ENCODE data around the gene COL23A1. TPM values are rescaled to one million over a fixed set of nuclear protein-coding genes. Genes with fewer than 3 reads are reported as not detected.
"Not testable (repeated sequence)": the region's sequence is repeated elsewhere in the genome, so short reads cannot be mapped to it uniquely, and the experiment has no call there.

Gene COL23A1
- total RNA-seq, 2 experiments from 2014 or later: 0.10 to 0.18 TPM

GRCh38 chr5:178585421-178585820 lies 4.8 kb downstream of the COL23A1 start:
- H3K4me1 Mint-ChIP-seq; POLR2A ChIA-PET; H3K36me3 Mint-ChIP-seq (ENCODE audit: low read depth); H3K4me3 Mint-ChIP-seq; CTCF ChIA-PET; H3K9me3 Mint-ChIP-seq; H3K27ac Mint-ChIP-seq; DNase-seq: not testable (repeated sequence)
- peaks cover 33% of the 10 kb centered on the region for H3K27me3 Mint-ChIP-seq

- Mint-ChIP-seq H3K27me3 (peaks cover 23% of the 10 kb centered on the region), H3K36me3 (ENCODE audit: low read depth) (no peaks in the 10 kb centered on the region), H3K4me3 (no peak overlapping the region), H3K9me3 (no peaks in the 10 kb centered on the region), H3K4me1 (no peaks in the 10 kb centered on the region), H3K27ac (no peak overlapping the region)
- DNase-seq: no peak
- ChIA-PET CTCF (no interaction called here), POLR2A (no interaction called here)
These were observed 6.9 kb downstream of the COL23A1 start for GRCh38 chr5:178583279-178583678.

- Mint-ChIP-seq H3K27me3 (peaks cover 19% of the 10 kb centered on the region), H3K4me1 (no peaks in the 10 kb centered on the region), H3K9me3 (no peaks in the 10 kb centered on the region), H3K27ac (no peak overlapping the region), H3K4me3 (no peak overlapping the region), H3K36me3 (ENCODE audit: low read depth) (no peaks in the 10 kb centered on the region)
- DNase-seq: no peak
- ChIA-PET POLR2A (no interaction called here), CTCF (interaction anchor here (0.7 kb wide), 1 partner anchor 520 kb away, joined by 5 read pairs; no protein-coding TSS in a partner anchor)
These were observed 7.9 kb downstream of the COL23A1 start for GRCh38 chr5:178582291-178582690.

GRCh38 chr5:178581621-178582020 lies 8.6 kb downstream of the COL23A1 start:
- CTCF ChIA-PET: no interaction called here
- Mint-ChIP-seq H3K9me3 (no peaks in the 10 kb centered on the region), H3K36me3 (ENCODE audit: low read depth) (no peaks in the 10 kb centered on the region), H3K4me3 (no peak overlapping the region), H3K27ac (no peak overlapping the region), H3K4me1 (no peaks in the 10 kb centered on the region), H3K27me3 (peaks cover 17% of the 10 kb centered on the region)
- POLR2A ChIA-PET: no interaction called here
- DNase-seq: no peak

GRCh38 chr5:178580271-178580955 lies 9.8 kb downstream of the COL23A1 start:
- H3K27ac Mint-ChIP-seq: no peak overlapping the region
- ChIA-PET POLR2A (no interaction called here), CTCF (no interaction called here)
- no peaks in the 10 kb centered on the region for H3K4me1 Mint-ChIP-seq
- no peaks in the 10 kb centered on the region for H3K9me3 Mint-ChIP-seq
- no peak overlapping the region for H3K4me3 Mint-ChIP-seq
- no peak for DNase-seq
- peaks cover 2% of the 10 kb centered on the region for H3K36me3 Mint-ChIP-seq (ENCODE audit: low read depth)
- peaks cover 15% of the 10 kb centered on the region for H3K27me3 Mint-ChIP-seq

- Mint-ChIP-seq H3K4me3 (no peak overlapping the region), H3K36me3 (ENCODE audit: low read depth) (peaks cover 2% of the 10 kb centered on the region), H3K27ac (no peak overlapping the region), H3K4me1 (no peaks in the 10 kb centered on the region), H3K27me3 (peaks cover 22% of the 10 kb centered on the region), H3K9me3 (no peaks in the 10 kb centered on the region)
- ChIA-PET POLR2A (no interaction called here), CTCF (no interaction called here)
- no peak for DNase-seq
These were observed 12.2 kb downstream of the COL23A1 start for GRCh38 chr5:178577944-178578343.

- ChIA-PET CTCF (no interaction called here), POLR2A (no interaction called here)
- Mint-ChIP-seq H3K4me3 (no peak overlapping the region), H3K9me3 (no peaks in the 10 kb centered on the region), H3K27ac (no peak overlapping the region), H3K4me1 (no peaks in the 10 kb centered on the region), H3K27me3 (peaks cover 22% of the 10 kb centered on the region), H3K36me3 (ENCODE audit: low read depth) (peaks cover 2% of the 10 kb centered on the region)
- DNase-seq: no peak
These were observed 12.8 kb downstream of the COL23A1 start for GRCh38 chr5:178577376-178577839.

- Mint-ChIP-seq H3K4me3 (no peak overlapping the region), H3K9me3 (no peaks in the 10 kb centered on the region), H3K36me3 (ENCODE audit: low read depth) (peaks cover 2% of the 10 kb centered on the region), H3K27me3 (peaks cover 23% of the 10 kb centered on the region), H3K27ac (no peak overlapping the region), H3K4me1 (no peaks in the 10 kb centered on the region)
- POLR2A ChIA-PET: no interaction called here
- CTCF ChIA-PET: no interaction called here
- DNase-seq: no peak
These were observed 13.4 kb downstream of the COL23A1 start for GRCh38 chr5:178576591-178577351.

- CTCF ChIA-PET: no interaction called here
- Mint-ChIP-seq H3K9me3 (peaks cover 3% of the 10 kb centered on the region), H3K36me3 (ENCODE audit: low read depth) (peaks cover 2% of the 10 kb centered on the region), H3K27me3 (peaks cover 19% of the 10 kb centered on the region), H3K27ac (no peak overlapping the region), H3K4me3 (no peak overlapping the region), H3K4me1 (no peaks in the 10 kb centered on the region)
- DNase-seq: no peak
- POLR2A ChIA-PET: no interaction called here
These were observed 17.0 kb downstream of the COL23A1 start for GRCh38 chr5:178573216-178573615.

GRCh38 chr5:178572617-178573016 lies 17.6 kb downstream of the COL23A1 start:
- H3K27me3 Mint-ChIP-seq: peaks cover 15% of the 10 kb centered on the region
- no peak overlapping the region for H3K4me3 Mint-ChIP-seq
- no peaks in the 10 kb centered on the region for H3K4me1 Mint-ChIP-seq
- ChIA-PET POLR2A (no interaction called here), CTCF (no interaction called here)
- H3K36me3 Mint-ChIP-seq (ENCODE audit: low read depth): peaks cover 2% of the 10 kb centered on the region
- H3K27ac Mint-ChIP-seq: no peak overlapping the region
- H3K9me3 Mint-ChIP-seq: peaks cover 3% of the 10 kb centered on the region
- no peak for DNase-seq

GRCh38 chr5:178569485-178569884 lies 20.7 kb downstream of the COL23A1 start:
- ChIA-PET POLR2A (no interaction called here), CTCF (no interaction called here)
- no peak for DNase-seq
- Mint-ChIP-seq H3K4me1 (no peaks in the 10 kb centered on the region), H3K36me3 (ENCODE audit: low read depth) (no peaks in the 10 kb centered on the region), H3K9me3 (peaks cover 3% of the 10 kb centered on the region), H3K4me3 (no peak overlapping the region), H3K27me3 (peaks cover 17% of the 10 kb centered on the region), H3K27ac (no peak overlapping the region)

GRCh38 chr5:178564811-178565550 lies 25.2 kb downstream of the COL23A1 start:
- Mint-ChIP-seq H3K4me3 (no peak overlapping the region), H3K27ac (no peak overlapping the region), H3K27me3 (peaks cover 24% of the 10 kb centered on the region), H3K9me3 (no peaks in the 10 kb centered on the region), H3K36me3 (ENCODE audit: low read depth) (no peaks in the 10 kb centered on the region), H3K4me1 (no peaks in the 10 kb centered on the region)
- no peak for DNase-seq
- POLR2A ChIA-PET: no interaction called here
- CTCF ChIA-PET: no interaction called here

- Mint-ChIP-seq H3K27ac (no peak overlapping the region), H3K36me3 (ENCODE audit: low read depth) (no peaks in the 10 kb centered on the region), H3K4me3 (no peak overlapping the region), H3K27me3 (peaks cover 24% of the 10 kb centered on the region), H3K4me1 (no peaks in the 10 kb centered on the region), H3K9me3 (no peaks in the 10 kb centered on the region)
- DNase-seq: no peak
- ChIA-PET POLR2A (no interaction called here), CTCF (no interaction called here)
These were observed 25.8 kb downstream of the COL23A1 start for GRCh38 chr5:178564397-178564796.

Measured in activated CD4-positive, alpha-beta memory T cell treated with anti-CD3 and anti-CD28 coated beads, Interleukin-2, amount 10 ng/mL, durations not matched to agents 7 days and 5 days (primary cell).